AG04450 (cell line): ENCODE results near the gene TKTL2. TPM values are rescaled to one million over a fixed set of nuclear protein-coding genes. Genes with fewer than 3 reads are reported as not detected.
"Not testable (repeated sequence)": the region's sequence is repeated elsewhere in the genome, so short reads cannot be mapped to it uniquely, and the experiment has no call there.

Experiments
- CTCF ChIA-PET: fragments of 300-600, 350-600 bp; formaldehyde crosslinking; extraction: SDS; loops from one replicate; lab custom pipeline; 2022; ENCODE audit warnings: antibody characterized with exemption, inconsistent platforms; lab: Charles Lee
- POLR2A ChIA-PET: fragments of 350-600 bp; formaldehyde crosslinking; extraction: SDS; loops from one replicate; lab custom pipeline; 2021; ENCODE audit warnings: antibody characterized with exemption, inconsistent platforms; lab: Yijun Ruan, JAX
- DNase-seq: peaks from one replicate; pipeline ENCODE4 v3.0.0-alpha.2; 2011; ENCODE audit warnings: low read depth, low spot score
- H3K27ac ChIP-seq: one replicate; pipeline ENCODE4 v1.5.1; 2012; ENCODE audit warnings: low read depth, low read length, control low read depth
- H3K27me3 ChIP-seq: one replicate; pipeline ENCODE4 v1.6.0; 2012; ENCODE audit warnings: low read length; ENCODE audit not compliant: control insufficient read depth, insufficient read depth
- H3K4me3 ChIP-seq: 2 replicates; pipeline ENCODE4 v1.5.1; 2011; ENCODE audit warnings: mild to moderate bottlenecking, low read depth, low read length, control low read depth
- H3K9me3 ChIP-seq: 2 replicates; pipeline ENCODE4 v1.5.1; 2012; ENCODE audit warnings: low read length; ENCODE audit not compliant: control insufficient read depth, insufficient read depth
- polyA plus RNA-seq: library from polyadenylated mRNA; depleted of rRNA; stranded (reverse); fragments of >200 nt; gene quantifications from 2 replicates; pipeline ENCODE4 v1.2.3, GENCODE V29; 2011; rRNA removed
- TF ChIP-seq, protein P1 (sequence below): IDR thresholded peaks from 2 replicates; pipeline ENCODE4 v1.5.1; 2011; ENCODE audit warnings: low read depth, low read length, control low read depth, inconsistent platforms

TKTL2 gene
- polyA plus RNA-seq, 1 experiment: not detected

DNA sequence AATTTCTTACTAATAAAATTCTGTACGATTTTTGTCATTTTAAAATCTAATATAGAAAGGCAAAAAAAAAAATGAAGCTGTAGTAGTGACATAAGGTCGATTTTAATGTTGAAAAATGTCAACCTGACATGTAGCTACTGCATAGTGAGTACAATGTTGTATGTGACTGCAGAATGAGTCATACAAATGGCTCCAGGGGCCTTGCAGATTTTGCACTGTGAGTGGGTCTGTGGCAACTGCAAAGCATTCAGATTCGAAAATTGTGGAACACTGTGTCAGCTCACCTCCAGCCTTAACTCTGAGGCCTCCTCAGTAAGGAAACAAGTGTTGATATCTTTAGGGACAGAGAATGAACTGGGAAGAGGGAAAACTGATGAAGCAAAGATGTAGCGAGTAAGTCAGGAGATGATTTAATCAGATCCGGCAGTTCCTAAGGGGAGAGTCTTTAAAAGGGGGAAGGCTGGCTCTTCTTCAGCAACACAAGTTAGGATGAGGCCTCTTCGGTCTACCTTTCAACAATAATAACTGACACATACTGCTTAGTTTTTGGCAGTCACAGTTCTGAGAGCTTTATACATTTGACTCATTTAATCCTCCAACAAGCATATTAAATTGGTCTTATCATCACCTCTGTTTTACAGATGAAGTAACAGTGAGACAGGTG lies 24.9 kb downstream of the TKTL2 start:
- CTCF ChIA-PET: interaction anchor here (0.8 kb wide), 2 partner anchors 102 to 1664 kb away, joined by 3 to 4 read pairs; partner anchors contain the start of gene TMEM192
- POLR2A ChIA-PET: no interaction called here
- TF ChIP-seq, protein P1, sequence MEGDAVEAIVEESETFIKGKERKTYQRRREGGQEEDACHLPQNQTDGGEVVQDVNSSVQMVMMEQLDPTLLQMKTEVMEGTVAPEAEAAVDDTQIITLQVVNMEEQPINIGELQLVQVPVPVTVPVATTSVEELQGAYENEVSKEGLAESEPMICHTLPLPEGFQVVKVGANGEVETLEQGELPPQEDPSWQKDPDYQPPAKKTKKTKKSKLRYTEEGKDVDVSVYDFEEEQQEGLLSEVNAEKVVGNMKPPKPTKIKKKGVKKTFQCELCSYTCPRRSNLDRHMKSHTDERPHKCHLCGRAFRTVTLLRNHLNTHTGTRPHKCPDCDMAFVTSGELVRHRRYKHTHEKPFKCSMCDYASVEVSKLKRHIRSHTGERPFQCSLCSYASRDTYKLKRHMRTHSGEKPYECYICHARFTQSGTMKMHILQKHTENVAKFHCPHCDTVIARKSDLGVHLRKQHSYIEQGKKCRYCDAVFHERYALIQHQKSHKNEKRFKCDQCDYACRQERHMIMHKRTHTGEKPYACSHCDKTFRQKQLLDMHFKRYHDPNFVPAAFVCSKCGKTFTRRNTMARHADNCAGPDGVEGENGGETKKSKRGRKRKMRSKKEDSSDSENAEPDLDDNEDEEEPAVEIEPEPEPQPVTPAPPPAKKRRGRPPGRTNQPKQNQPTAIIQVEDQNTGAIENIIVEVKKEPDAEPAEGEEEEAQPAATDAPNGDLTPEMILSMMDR: no peak
- Histone ChIP-seq H3K27ac (no peak overlapping the region), H3K27me3 (no peaks in the 10 kb centered on the region), H3K9me3 (no peaks in the 10 kb centered on the region), H3K4me3 (no peak overlapping the region)
- DNase-seq: no peak

DNA sequence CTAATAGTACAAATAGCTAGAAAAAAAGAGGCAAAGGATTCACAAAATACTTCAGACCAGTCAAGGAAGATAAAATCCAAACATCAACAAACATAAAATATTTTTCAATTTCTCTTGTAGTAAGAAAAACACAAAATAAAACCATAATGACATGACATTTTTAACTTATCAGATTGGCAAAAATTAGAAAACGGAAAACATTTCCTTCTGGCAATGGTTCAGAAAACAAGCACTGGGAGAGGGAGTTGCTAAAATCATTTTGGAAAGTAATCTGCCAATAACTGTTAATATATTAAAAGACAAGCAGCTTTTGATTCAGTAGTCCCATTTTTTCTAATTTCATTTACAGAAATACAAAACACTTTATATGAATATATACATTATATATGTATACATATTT lies 26.1 kb downstream of the TKTL2 start:
- Histone ChIP-seq H3K27me3 (no peaks in the 10 kb centered on the region), H3K9me3 (no peaks in the 10 kb centered on the region), H3K27ac (no peak overlapping the region), H3K4me3 (no peak overlapping the region)
- CTCF ChIA-PET: no interaction called here
- DNase-seq: no peak
- POLR2A ChIA-PET: no interaction called here
- TF ChIP-seq, protein P1: no peak

DNA sequence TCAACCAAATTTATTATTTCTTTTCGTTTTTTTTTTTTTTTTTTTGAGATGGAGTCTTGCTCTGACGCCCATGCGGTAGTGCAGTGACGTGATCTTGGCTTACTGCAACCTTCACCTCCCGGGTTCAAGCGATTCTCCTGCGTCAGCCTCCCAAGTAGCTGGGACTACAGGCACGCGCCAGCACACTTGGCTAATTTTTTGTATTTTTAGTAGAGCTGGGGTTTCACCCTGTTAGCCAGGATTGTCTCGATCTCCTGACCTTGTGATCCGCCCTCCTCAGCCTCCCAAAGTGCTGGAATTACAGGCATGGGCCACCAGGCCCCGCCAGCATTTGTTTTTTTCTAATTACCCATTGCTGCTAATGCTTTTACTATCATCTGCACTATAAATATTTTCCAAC lies 26.5 kb downstream of the TKTL2 start:
- H3K27me3 ChIP-seq, H3K27ac ChIP-seq, POLR2A ChIA-PET, H3K4me3 ChIP-seq, CTCF ChIA-PET, H3K9me3 ChIP-seq, DNase-seq: not testable (repeated sequence)

GRCh38 chr4:163440040-163440439 lies 33.5 kb downstream of the TKTL2 start:
- TF ChIP-seq, protein P1: no peak
- ChIA-PET CTCF (interaction anchor here (0.8 kb wide), 1 partner anchor 16 kb away, joined by 3 read pairs; no protein-coding TSS in a partner anchor), POLR2A (no interaction called here)
- H3K4me3 ChIP-seq: no peak overlapping the region
- H3K9me3 ChIP-seq: no peaks in the 10 kb centered on the region
- H3K27ac ChIP-seq: no peak overlapping the region
- DNase-seq: no peak
- H3K27me3 ChIP-seq: no peaks in the 10 kb centered on the region

Other genes with a start within 250 kb of the TKTL2 start
- gene NPY1R, start 141.2 kb downstream of the TKTL2 start, polyA plus RNA-seq: not detected in 2 replicates
- not detected in 2 replicates for gene NPY5R, start 129.9 kb downstream of the TKTL2 start, polyA plus RNA-seq
- gene TMA16, start 20.9 kb upstream of the TKTL2 start, polyA plus RNA-seq: 15.3 and 21.1 TPM in 2 replicates